Sigmoid colon (tissue), 4 donors: Measurements from ENCODE around the gene MYH7.

Experiments used
- CTCF ChIP-seq, 4 experiments: fragments of 450-650 bp in 3 of 4; fragments of 200-600 bp in 1 of 4; IDR thresholded peaks; one replicate each; pipeline ENCODE4 v1.5.1; 2016 to 2019; ENCODE audit warnings: antibody characterized with exemption in 4 of 4, mild to moderate bottlenecking in 3 of 4, moderate library complexity in 2 of 4
- EP300 ChIP-seq, 4 donors: sonication (generic); formaldehyde crosslinking; IDR thresholded peaks; one replicate each; pipeline ENCODE4 v1.6.1; 2017; ENCODE audit warnings: antibody characterized with exemption in 4 of 4
- POLR2A ChIP-seq, 2 donors: fragments of 450-650 bp; IDR thresholded peaks; one replicate each; pipeline ENCODE4 v1.6.1; 2016; ENCODE audit warnings: antibody characterized with exemption in 2 of 2, mild to moderate bottlenecking in 2 of 2, moderate library complexity in 2 of 2
- POLR2AphosphoS5 ChIP-seq, 4 donors: sonication (generic); formaldehyde crosslinking; IDR thresholded peaks; one replicate each; pipeline ENCODE4 v1.6.1; 2017; ENCODE audit warnings: antibody characterized with exemption in 4 of 4

- TF ChIP-seq CTCF (IDR thresholded peaks at IDR 0.05): no peak
- no peak for TF ChIP-seq POLR2AphosphoS5 (IDR thresholded peaks at IDR 0.05)
- no peak for TF ChIP-seq EP300 (IDR thresholded peaks at IDR 0.05)
- no peak for TF ChIP-seq POLR2A (IDR thresholded peaks at IDR 0.05)
These were observed 2.0 kb upstream of the MYH7 start for GRCh38 chr14:23437133-23438100.
